ENCODE data around the gene STX5.
"Not testable (repeated sequence)": the region's sequence is repeated elsewhere in the genome, so short reads cannot be mapped to it uniquely, and the experiment has no call there.

The STX5 gene, protein sequence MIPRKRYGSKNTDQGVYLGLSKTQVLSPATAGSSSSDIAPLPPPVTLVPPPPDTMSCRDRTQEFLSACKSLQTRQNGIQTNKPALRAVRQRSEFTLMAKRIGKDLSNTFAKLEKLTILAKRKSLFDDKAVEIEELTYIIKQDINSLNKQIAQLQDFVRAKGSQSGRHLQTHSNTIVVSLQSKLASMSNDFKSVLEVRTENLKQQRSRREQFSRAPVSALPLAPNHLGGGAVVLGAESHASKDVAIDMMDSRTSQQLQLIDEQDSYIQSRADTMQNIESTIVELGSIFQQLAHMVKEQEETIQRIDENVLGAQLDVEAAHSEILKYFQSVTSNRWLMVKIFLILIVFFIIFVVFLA

DNA sequence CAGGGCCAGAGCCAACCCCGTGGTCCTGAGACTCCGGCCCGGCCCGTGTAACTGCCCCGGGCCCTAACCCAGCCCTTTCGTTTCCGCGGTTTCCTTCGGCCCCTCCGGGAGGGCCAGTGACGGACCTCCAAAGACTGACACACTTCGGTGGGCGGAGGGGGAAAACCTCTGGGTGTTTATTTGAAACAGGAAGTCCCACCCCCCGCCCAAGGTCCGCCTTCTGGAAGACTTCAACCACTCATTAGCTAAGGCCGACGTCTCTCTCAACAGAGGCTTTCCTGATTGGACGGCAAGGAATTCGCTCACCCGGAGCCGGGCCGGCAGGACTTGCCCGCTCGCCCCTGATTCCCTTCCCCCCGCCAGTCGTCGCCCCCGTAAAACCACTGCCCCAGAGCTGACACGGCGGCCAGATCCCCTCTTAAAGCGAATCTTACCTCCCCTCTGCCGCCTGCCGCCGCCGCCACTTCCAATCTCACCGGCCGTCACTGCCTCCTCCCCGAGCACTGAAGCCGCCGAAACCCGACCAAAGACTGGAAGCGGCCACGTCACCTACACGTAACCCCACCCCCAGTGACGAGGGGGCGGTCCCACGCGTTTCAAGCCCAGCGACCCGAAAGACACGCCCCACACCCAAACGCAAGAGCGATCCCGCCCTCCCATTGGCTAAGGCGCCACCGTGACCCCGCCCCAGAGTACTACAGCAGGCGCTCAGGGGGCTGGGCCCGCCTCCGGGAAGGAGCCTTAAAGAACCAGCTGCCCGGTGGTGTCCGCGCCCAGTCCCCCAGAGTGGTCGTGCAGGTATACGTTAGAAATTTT lies at the start of gene STX5:
TSS of gene STX5 (minus strand) at position 532 of the 816 bp plus-strand sequence. CDS start 808 bp downstream, outside the sequence.
- peak; percentile 99 to 100 for DNase-seq

DNA sequence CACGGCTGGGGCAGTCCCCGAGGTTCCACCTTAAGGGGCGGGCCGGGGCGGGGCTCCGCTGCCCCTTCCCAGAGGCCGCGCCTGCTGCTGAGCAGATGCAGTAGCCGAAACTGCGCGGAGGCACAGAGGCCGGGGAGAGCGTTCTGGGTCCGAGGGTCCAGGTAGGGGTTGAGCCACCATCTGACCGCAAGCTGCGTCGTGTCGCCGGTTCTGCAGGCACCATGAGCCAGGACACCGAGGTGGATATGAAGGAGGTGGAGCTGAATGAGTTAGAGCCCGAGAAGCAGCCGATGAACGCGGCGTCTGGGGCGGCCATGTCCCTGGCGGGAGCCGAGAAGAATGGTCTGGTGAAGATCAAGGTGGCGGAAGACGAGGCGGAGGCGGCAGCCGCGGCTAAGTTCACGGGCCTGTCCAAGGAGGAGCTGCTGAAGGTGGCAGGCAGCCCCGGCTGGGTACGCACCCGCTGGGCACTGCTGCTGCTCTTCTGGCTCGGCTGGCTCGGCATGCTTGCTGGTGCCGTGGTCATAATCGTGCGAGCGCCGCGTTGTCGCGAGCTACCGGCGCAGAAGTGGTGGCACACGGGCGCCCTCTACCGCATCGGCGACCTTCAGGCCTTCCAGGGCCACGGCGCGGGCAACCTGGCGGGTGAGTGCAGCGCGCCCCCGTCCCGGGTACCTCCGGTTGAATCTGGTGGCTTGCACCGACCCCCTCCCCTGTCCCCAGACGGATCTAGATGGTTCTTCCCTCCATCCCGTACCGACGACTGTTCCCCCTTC lies 49.1 kb upstream of the STX5 start, which contains the start of gene SLC3A2:
TSS of gene SLC3A2 (plus strand) at position 94 of the 776 bp plus-strand sequence. CDS start at position 222, 128 bp downstream.
- DNase-seq = peak; percentile 82 to 86

DNA sequence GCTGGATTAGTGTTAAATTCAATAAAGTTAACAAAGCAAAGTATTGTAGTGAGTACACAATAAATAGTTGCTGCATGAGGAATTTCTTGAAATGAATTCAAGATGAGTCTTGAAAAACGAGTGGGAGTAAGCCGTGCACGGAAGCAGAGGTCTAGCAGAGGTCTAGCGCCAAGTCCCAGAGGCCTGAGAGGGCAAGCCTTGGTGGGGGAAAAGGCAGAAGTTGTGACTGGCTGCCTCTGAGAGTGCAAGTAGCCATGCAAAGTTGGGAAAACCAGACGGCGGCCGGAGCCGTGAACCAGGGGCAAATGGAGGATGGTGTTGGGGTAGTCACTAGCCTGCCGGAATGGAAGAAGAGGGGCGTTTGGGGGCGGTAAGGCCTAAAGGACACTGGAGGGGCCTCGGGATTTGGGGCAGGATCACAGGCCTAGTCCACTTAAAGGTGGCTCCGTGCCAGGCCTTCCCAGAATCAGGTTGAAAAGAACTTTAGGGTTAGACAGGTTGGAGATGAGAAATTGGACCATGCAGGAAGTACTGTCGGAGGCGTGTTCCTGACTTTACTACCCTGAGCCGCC lies 48.5 kb upstream of the STX5 start:
- peak in 1 of 2 donors; percentile 3 for DNase-seq

DNA sequence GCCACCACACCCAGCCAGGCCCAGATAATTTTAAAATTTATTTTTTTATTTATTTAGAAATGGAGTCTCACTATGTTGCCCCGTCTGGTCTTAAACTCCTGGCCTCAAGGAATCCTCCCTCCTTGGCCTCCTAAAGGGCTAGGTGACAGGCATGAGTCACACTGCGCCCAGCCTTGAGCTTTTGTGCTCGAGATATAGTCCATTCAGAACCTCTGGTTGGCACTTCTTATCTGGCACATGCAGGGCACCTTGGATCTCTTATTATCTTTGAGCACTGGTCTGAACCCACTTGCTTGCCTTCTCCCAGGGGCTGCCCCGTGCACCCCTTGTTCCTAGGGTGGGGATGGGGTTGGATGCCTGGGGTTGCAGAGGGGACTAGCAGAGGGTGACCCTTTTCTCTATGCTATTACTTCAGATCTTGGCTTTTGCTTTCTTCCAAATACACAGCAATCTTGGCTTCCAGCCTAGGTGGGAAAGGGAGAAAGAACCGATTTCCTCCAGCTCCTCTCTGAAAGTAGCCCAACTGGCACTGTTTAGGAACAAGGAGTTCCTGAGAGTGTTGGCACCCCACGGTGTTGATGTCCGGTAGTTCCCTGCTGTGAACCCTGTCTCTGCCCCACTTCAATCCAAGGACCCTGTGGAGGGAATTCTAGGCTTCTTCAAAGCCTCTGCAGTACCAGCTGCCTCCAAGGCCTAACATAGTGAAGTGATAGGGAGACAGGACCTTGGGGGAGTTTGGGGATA lies 47.6 kb upstream of the STX5 start:
- no peak for DNase-seq

DNA sequence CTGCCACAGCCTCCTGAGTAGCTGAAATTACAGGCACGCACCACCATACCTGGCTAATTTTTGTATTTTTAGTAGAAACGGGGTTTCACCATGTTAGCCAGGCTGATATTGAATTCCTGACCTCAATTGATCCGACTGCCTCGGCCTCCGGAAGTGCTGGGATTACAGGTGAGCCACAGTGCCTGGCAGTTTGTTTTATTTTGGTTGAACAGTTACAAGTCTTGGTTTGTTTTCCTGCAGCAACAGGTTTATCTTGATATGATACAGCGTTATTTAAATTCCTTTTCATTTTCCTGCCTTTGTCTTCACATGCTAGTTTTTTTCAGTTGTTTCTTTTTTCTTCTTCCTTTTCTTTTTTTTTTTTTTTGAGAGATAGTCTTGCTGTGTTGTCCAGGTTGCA lies 44.9 kb upstream of the STX5 start:
- DNase-seq = no peak

DNA sequence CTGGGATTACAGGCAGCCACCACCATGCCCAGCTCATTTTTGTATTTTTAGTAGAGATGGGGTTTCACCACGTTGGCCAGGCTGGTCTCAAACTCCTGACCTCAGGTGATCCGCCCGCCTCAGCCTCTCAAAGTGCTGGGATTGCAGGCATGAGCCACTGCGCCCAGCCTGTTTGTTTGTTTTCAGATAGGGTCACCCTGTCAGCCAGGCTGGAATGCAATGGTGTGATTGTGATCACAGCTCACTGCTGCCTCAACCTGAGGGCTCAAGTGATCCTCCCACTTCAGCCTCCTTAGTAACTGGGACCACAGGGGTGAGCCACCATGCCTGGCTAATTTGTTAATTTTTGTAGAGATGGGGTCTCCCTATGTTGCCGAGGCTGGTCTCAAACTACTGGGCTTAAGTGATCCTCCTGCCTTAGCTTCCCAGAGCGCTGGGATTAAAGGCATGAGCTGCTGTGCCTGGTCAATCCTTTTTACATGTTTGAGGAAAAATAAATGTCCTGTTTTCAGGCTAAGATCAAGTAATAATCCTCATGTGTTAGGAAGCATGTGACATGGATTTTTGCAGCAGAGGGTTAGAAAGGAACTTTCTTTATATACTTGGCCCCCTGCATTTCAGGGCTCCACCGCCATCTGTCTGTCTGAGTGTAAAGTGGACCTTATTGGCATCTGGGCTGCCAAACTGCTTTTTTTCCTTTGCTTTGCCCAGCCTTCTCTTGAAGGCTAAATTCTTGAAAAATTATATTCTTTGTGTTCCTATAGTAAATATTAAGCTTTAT lies 44.0 kb upstream of the STX5 start:
- DNase-seq = no peak

DNA sequence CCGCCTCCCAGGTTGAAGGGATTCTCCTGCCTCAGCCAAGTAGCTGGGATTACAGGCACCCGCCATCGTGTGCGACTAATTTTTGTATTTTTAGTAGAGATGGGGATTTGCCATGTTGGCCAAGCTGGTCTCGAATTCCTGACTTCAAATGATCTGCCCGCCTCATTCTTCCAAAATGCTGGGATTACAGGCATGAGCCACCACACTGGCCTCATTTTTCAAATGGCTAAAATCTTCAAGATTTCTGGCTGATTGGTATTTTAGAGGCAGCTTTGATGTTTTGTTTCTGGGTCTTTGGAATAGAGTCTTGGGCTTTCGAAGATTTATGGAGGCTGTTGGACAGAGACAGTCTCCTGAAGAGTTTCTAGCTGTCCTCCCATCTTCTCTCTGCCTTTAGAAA lies 43.0 kb upstream of the STX5 start:
- no peak for DNase-seq

DNA sequence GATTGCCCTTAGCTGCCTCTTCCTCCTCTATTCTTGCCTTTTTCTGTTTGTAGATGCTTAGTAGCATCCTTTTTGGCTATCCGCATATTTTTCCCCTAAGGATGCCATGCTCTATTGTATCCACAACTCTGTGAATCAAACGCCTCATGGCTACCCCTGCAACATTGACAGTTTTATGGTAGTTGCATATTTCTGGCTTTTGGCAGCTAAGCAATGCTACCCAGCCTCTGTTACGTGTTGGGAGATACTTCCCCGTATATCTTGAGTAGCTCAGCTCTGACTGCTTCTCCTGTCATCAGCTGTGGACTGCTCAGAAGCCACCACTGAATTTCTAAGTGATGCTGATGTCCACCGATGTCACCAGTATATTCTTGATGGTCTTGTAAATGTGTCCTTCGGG lies 33.8 kb upstream of the STX5 start:
- no peak for DNase-seq

DNA sequence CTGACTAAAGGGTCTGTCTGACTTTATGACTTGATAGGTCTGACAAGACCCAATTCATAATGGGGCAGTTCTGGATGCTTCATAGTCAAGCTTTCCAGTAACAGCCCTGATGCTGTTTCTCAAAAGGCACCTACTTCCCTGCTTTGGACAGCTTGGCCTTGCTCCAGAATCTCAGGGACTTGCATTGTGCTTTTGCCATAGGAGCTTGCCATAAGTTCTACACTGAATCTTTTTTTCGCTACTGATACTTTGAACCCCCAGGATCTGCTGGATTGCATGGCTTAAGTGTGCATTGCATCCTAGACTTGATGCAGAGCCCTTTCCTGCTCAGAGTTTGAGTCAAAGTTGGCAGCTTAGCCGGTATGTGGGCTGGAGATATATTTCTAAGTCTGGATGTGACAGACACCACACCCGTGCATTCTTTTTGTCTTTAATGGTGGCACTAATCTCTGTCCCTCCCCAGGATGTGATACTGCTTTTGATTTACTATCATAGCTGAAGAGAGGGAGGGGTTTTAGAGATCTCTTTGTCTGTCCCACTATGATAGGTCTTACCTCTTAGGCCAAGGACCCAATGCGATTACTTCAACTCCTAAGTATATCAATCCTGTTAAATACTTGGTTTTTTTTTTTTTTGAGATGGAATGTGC lies 32.0 kb upstream of the STX5 start:
- no peak for DNase-seq

DNA sequence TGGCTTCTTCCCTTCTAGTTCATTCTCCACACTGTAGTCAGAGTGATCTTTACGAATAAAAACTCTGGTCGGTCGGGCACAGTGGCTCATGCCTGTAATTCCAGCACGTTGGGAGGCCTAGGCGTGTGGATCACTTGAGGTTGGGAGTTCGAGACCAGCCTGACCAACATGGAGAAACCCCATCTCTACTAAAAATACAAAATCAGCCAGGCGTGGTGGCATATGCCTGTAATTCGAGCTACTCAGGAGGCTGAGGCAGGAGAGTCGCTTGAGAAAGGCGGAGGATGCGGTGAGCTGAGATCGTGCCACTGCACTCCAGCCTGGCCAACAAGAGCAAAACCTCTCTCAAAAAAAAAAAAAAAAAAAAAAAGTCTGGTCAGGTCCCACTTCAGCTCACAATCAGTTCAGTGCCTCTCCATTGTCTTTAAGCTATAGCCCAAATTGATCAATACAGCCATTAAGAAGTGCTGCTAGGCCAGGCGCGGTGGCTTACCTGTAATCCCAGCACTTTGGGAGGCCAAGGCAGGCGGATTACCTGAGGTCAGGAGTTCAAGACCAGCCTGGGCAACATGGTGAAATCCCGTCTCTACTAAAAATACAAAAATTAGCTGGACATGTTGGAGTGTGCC lies 29.8 kb upstream of the STX5 start:
- not testable (repeated sequence) for DNase-seq

DNA sequence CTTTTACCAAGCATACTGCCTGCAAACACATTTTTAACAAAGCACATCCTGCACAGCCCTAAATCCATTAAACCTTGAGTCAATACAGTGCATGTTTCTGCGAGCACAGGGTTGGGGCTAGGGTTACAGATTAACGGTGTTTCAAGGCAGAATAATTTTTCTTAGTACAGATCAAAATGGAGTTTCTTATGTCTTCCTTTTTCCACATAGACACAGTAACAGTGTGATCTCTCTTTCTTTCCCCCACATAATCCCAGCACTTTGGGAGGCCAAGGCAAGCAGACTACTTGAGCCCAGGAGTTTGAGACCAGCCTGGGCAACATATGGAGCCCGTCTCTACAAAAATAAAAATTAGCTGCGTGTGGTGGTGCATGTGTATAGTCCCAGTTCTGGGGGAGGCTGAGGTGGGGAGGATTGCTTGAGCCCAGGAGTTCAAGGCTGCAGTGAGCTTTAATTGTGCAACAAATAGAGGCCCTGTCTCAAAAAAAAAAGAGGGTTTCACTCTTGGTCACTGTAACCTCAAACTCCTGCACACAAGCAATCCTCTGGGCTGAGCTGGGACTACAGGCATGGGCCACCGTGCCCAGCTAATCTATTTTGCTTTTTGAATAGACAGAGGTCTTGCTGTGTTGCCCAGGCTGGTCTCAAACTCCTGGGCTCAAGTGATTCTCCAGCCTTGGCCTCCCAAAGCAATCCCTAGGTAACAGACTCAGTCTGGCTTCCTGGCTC lies 29.1 kb upstream of the STX5 start:
- no peak for DNase-seq

DNA sequence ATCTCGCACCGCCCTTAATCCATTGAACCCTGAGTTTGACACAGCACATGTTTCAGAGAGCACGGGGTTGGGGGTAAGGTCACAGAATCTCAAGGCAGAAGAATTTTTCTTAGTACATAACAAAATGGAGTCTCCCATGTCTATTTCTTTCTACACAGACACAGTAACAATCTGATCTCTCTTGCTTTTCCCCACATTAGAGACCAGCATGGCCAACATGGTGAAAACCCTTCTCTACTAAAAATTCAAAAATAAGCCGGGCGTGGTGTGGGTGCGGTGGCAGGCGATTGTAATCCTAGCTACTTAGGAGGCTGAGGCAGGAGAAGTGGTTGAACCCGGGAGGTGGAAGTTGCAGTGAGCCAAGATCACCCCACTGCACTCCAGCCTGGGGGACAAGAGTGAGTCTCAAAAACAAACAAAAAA lies 27.4 kb upstream of the STX5 start:
- not testable (repeated sequence) for DNase-seq

DNA sequence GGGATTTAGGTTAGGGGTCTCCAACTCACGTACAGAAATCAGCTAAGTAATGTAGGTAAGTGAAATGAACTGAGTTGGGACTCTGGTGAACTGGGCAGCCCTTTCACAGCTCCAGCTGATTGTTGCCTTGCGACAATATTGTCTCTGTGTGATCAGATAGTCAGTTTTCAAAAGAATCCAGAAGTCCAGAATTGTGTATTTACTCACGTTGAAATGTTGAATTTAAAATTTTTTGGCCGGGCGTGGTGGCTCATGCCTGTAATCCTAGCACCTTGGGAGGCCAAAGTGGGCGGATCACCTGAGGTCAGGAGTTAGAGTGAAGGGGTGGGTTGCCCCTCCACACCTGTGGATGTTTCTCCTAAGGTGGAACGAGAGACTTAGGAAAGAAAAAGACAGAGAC lies 26.4 kb upstream of the STX5 start:
- DNase-seq = no peak

DNA sequence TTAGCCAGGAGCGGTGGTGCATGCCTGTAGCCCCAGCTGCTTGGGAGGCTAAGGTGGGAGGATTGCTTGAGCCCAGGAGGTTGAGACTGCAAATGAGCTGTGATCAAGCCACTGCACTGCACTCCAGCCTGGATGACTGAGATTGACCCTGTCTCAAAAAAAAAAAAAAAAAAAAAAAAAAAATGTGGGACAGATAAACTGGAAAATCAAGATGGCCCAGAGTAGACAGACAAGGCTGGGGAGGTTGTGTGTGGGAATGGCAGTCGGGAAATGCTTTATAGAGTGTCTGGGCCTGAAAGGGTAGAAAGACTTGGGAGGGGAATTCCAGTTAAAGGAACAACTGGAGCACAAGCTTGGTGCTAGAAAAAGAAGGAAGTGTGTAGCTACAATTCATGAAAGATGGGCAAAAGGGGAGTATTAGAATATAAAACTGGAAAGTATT lies 25.7 kb upstream of the STX5 start:
- no peak for DNase-seq

DNA sequence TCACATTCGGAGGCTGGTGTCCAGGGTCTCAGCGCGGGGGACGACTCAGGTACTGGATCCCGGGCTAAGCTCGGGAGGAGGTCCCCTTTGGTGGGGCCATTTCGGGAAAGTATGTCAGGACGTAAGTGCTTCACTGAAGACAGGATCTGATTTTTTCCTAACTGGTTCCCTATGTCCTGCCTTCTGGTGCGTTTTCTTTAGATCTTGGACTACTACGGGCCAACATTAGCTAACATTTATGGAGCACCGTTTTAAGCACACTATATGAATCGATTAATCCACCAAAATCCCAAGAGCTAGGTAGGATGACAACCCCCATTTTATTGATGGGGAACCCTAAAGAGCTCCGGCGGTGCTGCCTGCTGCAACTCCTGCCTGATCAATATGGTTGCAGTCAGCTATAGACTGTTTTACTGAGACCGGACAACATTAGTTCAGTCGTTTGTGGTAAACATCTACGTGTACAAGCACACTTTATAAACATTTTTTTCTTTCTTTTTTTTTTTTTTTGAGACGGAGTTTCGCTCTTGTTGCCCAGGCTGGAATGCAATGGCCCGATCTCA lies 24.6 kb upstream of the STX5 start:
- no peak for DNase-seq

DNA sequence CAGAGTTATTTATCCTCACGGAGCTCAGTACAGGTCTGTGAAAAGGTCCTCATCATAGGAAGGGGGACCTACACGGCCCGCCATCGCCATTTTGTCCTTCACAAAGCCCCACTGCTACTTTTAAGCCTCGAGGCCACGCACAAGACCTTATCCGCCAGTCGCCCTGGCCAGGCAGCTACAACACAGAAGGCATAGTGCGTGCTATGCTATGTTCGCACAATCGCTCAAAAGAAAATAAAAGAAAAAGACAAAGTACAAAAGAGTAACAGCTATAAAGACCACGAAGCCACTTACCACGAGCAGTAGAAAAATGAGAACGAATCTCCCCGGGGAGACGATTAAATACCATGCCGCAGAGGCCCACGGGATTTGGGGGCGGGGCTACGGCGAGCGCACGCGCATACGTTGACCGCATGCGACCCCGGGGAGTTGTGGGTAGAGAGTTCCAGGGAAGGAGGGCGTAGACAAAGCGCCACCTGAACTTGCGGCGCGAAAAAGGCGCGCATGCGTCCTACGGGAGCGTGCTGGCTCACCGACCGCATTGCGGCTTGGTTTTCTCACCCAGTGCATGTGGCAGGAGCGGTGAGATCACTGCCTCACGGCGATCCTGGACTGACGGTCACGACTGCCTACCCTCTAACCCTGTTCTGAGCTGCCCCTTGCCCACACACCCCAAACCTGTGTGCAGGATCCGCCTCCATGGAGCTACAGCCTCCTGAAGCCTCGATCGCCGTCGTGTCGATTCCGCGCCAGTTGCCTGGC lies 23.9 kb upstream of the STX5 start:
- peak; percentile 98 to 99 for DNase-seq

DNA sequence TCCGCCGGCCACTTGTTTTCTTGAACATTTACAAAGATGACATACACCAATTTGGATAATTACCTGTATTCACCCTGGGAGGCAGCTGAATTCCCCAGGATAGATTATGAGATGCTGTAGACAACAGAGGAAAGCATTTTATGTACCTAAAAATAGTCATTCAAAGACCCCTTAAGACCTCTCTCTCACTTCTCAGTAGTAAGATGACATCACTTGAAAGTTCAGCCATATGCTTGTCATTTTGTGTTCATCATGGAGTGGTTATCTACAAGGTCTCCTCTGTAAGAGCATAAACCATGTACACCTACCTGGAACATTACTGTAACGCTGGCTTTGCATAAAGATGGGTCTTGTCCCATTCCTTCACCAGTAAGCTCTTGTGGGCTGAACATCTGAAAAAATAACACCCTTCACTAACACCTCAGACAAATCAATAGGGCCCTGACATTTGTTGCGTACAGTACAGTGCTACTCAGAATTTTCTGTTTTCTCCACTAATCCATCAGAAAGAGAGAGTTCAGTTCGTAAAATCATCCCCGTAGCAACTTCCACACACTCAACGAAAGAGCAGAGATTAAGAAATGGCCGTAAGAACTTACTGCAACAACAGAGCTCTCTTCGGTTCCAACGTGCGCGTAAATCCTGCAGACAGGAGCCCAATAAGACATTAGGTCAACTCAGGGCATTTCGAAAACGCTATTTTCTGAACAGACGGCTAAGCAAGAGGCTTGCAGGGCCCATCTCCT lies 23.1 kb upstream of the STX5 start:
- no peak for DNase-seq
